Tongue (tissue), 2 donors: ENCODE results near the gene ARHGAP27. TPM values are rescaled to one million over a fixed set of nuclear protein-coding genes. Genes with fewer than 3 reads are reported as not detected.

ENCODE experiments used
- DNase-seq: peaks from one replicate; pipeline ENCODE4 v3.0.0-alpha.2; 2015
- total RNA-seq: library from RNA; depleted of rRNA; stranded (reverse); fragments of >200 nt; gene quantifications from one replicate; pipeline ENCODE4 v1.2.3, GENCODE V29; 2014

Gene ARHGAP27
- total RNA-seq, 1 donor from 2014 or later = 37.3 TPM

GRCh38 chr17:45430738-45431530 lies 1.7 kb downstream of the ARHGAP27 start:
- peak; percentile 68 for DNase-seq

- DNase-seq = no peak
These were observed 2.5 kb downstream of the ARHGAP27 start for GRCh38 chr17:45430006-45430737.

GRCh38 chr17:45429339-45430005 lies 3.2 kb downstream of the ARHGAP27 start:
- DNase-seq = no peak

- no peak for DNase-seq
These were observed 3.7 kb downstream of the ARHGAP27 start for GRCh38 chr17:45428931-45429338.

- DNase-seq = peak; percentile 78
These were observed 4.5 kb downstream of the ARHGAP27 start for GRCh38 chr17:45428050-45428617.

DNA sequence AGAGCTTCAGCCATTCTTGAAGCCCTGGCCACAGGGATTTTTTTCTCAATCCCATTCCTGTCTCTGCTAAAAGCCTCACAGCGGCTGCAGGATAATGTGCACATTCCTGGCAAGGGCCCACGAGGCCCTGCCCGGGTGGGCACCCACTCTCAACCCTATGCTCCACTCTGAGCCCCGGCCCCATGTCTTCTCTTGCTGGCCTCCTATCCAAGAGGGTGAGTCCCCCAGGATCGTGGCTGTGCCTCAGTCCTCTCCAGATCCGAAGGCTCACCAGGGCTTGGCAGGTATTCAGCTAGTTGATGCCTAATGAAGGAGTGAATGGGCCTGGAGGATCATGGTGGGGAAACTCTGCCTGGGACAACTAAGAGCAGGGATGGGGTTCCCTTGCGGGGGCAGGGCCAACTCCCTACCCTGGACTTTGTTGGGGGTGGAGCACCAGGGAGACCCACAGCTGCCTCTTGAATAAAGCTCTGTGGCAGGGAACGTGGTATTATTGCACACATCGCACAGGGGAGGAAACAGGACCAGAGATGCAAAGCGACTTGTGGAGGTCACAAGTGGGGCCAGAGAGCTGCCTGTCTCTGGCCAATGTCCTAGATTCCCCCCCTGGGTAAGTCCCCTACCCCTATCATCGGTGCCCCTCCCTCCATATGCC lies 5.4 kb downstream of the ARHGAP27 start:
- no peak for DNase-seq

DNA sequence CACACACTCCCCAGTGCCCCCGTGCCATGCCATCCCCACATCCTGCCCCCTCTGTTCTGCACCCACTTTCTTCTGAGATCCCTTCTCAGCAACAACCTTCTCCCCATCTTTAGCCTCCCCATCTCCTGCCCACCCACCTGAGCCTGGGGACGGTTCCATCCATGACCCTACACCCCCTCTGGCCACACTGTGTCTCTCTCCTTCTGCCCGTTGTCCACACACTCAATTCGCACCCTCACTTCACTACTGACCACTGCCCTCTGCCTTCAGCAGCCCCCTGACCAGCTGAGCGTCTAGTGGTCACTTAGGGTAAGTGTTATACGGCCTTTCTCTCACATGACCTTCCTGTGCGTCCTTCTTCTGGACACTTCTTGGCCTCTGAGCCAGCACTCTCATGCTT lies 6.1 kb downstream of the ARHGAP27 start:
- DNase-seq = no peak

DNA sequence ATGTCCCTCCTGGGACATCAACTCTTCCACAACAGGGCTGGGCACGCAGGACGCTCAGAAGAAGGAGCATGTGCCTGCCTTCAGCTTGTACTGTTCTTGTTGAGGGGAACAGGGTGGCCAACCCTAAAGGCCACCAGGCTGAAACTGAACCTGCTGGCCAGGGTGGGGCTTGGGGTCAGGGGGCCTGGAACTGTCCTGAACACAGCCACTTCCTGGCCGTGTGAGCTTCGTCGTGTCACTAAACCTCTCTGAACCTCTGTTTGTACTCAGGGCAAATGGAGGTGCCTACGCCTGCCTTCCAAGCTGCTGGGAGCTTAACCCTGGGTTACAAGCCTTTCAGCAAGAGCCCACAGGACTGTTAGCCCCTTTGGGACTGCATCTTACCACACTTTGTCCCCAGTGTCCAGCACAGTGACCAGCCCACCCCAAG lies 6.7 kb downstream of the ARHGAP27 start:
- no peak for DNase-seq

GRCh38 chr17:45425125-45425983 lies 7.3 kb downstream of the ARHGAP27 start:
- peak; percentile 61 for DNase-seq

DNA sequence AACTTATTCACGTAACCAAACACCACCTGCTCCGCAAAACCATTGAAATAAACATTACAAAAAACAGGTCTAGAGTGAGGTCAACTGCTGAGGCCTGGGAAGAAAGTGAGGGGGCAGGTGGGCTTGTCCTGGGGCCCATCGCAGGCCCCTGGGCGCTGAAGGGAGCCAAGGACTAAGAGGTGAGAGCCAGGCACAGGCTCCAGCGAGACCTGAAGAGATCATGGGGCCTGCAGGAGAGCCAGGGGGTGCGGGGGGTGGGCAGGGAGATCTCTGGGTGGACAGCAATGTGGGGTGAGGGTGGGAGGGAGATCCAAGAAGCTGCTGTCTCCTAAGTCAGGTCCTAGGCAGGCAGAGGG lies 7.9 kb downstream of the ARHGAP27 start:
- no peak for DNase-seq

DNA sequence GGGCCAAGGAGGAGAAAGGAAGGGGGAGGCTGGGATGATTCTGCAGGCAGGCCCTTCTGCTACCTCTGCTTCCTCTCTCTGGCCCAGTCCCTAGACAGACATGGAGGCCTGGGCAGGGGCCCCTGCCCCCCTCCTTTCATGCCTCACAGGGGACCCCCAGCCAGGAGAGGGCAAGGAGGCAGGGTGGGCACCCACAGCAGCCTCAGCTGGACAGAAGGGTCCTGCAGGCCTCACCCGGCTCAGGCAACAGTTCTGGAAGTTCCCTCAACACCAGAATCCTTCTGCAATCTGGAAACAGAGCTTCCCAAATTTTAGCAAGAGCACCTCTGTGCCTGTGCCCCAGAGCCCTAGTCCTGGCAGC lies 8.7 kb downstream of the ARHGAP27 start:
- DNase-seq = no peak

- DNase-seq = no peak
These were observed 9.2 kb downstream of the ARHGAP27 start for GRCh38 chr17:45423304-45423974.

DNA sequence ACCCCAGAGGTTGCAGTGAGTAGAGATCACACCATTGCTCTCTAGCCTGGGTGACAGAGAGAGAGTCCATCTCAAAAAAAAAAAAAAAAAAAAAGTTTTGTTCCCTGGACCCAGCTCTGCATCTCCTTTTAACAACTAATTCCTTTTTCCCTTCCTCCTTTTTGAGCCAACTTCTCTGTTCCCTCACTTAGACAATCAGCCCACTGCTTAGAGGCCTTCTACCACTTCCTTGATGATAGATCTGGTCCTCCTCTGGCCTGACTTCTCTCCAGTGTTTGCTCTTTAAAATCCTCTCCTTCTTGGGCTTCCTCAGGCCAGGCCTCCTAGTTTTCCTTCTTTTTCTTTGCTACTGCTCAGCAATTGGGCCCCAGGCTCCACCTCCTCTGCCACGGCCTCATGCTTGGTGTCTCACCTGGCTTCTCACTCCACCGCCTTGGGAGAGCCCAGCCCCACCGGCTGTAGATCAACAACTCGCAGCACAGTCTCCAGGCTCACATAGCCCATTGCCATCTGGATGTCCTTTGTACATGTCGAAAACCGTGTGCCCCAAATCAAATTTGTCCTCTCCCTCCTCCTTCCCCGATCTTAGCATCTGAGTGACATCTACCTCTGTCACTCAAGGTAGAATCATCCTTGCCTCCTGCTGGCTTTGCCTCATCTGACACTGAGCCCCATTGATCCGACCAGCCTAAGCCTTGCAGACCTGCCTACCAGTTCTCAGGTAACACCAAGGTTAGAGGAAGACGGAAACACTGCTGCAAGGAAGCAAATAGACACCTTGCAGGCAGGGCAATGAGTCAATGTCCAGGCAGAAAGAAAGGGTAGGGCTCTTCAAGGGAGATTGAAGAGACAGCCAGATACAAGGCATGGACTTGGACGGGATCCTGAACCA lies 17.4 kb downstream of the ARHGAP27 start:
- no peak for DNase-seq

DNA sequence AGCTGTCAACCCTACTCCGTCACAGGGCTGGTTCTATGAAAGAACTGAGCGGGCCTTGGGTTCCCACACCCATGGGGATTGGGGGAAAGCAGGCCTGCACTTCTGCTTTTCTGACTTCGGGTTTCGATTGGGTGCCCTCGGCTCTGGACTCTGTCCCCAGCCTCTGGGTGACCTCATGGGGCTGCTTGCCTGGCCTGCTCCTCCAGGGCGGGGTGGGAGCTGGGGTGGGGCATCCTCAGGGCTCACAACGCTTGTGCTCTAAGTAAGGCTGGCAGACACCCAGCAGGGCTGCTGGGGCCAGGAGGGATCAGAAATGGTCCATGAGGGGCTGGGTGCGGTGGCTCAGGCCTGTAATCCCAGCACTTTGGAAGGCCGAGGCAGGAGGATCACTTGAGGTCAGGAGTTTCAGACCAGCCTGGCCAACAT lies 19.2 kb downstream of the ARHGAP27 start:
- no peak for DNase-seq

GRCh38 chr17:45411348-45412105 lies 21.1 kb downstream of the ARHGAP27 start:
- DNase-seq = no peak

- DNase-seq = no peak
These were observed 22.3 kb downstream of the ARHGAP27 start for GRCh38 chr17:45410144-45411091.

DNA sequence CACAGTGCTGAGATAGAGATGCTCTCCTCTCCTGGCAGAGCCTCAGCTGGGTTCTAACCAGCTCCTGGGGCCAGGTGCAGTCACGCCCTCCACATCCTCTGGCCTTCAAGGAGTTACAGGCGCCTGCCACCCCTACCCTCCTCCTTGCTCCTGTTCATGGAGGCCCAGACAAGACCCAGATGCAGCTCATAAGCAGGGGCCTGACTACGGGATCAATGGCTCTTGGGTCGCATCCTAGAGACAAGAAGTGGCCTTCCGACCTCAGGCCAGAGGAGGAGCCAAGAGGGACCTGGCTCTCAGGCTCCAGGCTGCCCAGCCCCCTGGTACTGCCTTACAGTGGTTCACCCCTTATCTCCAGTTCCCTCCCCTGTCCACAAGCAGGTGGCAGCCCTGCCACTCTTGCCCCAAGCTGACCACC lies 23.0 kb downstream of the ARHGAP27 start:
- DNase-seq = no peak
